ENCODE data around the gene EPHA4. TPM values are rescaled to one million over a fixed set of nuclear protein-coding genes. Genes with fewer than 3 reads are reported as not detected.

EPHA4 gene
- total and polyA plus RNA-seq, 2 experiments from 2014 or later: 24.4 to 42.2 TPM

DNA sequence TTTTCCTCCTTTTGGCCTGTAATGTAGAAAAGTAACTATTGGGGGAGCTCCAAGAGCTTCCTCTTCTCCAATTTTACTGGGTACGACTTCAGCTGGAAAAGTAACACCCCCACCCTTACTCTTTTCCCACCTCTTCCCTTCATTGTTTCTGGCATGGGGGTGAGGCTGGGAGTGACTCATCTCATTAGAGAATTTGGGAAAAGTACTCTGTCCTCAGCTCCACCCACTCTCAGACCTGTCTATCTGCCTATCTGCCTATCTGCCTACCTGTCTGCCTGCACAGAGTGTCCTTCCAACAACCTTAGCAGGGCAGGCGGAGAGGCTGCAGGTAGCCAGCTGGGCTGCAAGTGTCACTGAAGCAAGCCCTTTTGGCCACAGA lies 93.6 kb downstream of the EPHA4 start:
- H2AFZ ChIP-seq: no peak overlapping the region
- 32 to 52% methylated on average over 2 of the region's 2 CpGs for WGBS, 2 experiments (ENCODE audit: low coverage in 1 of 2, low lambda C conversion rate in 2 of 2, missing lambda C conversion rate in 2 of 2)
- peaks cover 19% of the 10 kb centered on the region for H3K4me1 ChIP-seq (ENCODE audit: insufficient read depth)
- H3K79me2 ChIP-seq (ENCODE audit: insufficient read depth): 0 out of 2 replicates have a peak, but pooled peaks cover 13% of the 10 kb centered on the region
- H4K20me1 ChIP-seq (ENCODE audit: insufficient read depth): no peaks in the 10 kb centered on the region
- no peaks in the 10 kb centered on the region for H3K9me3 ChIP-seq (ENCODE audit: low read depth)
- H3K9me2 ChIP-seq (ENCODE audit: insufficient read depth): no peaks in the 10 kb centered on the region
- H3K27me3 ChIP-seq (replicated peaks; ENCODE audit: insufficient read depth): no peaks in the 10 kb centered on the region
- peak overlapping the region; percentile 37; the same call in 1 of the 2 replicates for H3K9ac ChIP-seq
- H3K27ac ChIP-seq: peak overlapping the region; percentile 64
- no peak for DNase-seq
- no peaks in the 10 kb centered on the region; the same call in 1 of the 2 replicates for H3F3A ChIP-seq (ENCODE audit: insufficient read depth)
- no peak overlapping the region for H3K4me3 ChIP-seq
- peak overlapping the region; percentile 45 for H3K4me2 ChIP-seq (ENCODE audit: unreplicated experiment)
- H3K36me3 ChIP-seq (ENCODE audit: low read depth): peaks cover 6% of the 10 kb centered on the region; the same call in 1 of the 2 replicates
- TF ChIP-seq EZH2 (IDR thresholded peaks at IDR 0.05; ENCODE audit: insufficient read depth, poor library complexity, severe bottlenecking) (no peak), EZH2phosphoT487 (IDR thresholded peaks at IDR 0.05; ENCODE audit: insufficient read depth, low read depth) (no peak)
- in situ Hi-C loops (cut with MboI): no loop called here

GRCh38 chr2:221477714-221478484 lies 94.2 kb downstream of the EPHA4 start:
- peak; percentile 76 for DNase-seq
- in situ Hi-C loops (cut with MboI): no loop called here
- H3K4me2 ChIP-seq (ENCODE audit: unreplicated experiment): peak overlapping the region; percentile 45
- peak overlapping the region; percentile 37; the same call in 1 of the 2 replicates for H3K9ac ChIP-seq
- no peaks in the 10 kb centered on the region for H4K20me1 ChIP-seq (ENCODE audit: insufficient read depth)
- no peak overlapping the region for H2AFZ ChIP-seq
- peak overlapping the region; percentile 64 for H3K27ac ChIP-seq
- peaks cover 6% of the 10 kb centered on the region; the same call in 1 of the 2 replicates for H3K36me3 ChIP-seq (ENCODE audit: low read depth)
- 46 to 47% methylated on average over 8 of the region's 8 CpGs for WGBS, 2 experiments (ENCODE audit: low coverage in 1 of 2, low lambda C conversion rate in 2 of 2, missing lambda C conversion rate in 2 of 2)
- H3K79me2 ChIP-seq (ENCODE audit: insufficient read depth): 0 out of 2 replicates have a peak, but pooled peaks cover 14% of the 10 kb centered on the region
- no peak overlapping the region for H3K4me3 ChIP-seq
- H3K9me3 ChIP-seq (ENCODE audit: low read depth): no peaks in the 10 kb centered on the region
- H3K27me3 ChIP-seq (replicated peaks; ENCODE audit: insufficient read depth): no peaks in the 10 kb centered on the region
- H3K9me2 ChIP-seq (ENCODE audit: insufficient read depth): no peaks in the 10 kb centered on the region
- H3K4me1 ChIP-seq (ENCODE audit: insufficient read depth): peaks cover 19% of the 10 kb centered on the region
- TF ChIP-seq EZH2phosphoT487 (IDR thresholded peaks at IDR 0.05; ENCODE audit: insufficient read depth, low read depth): no peak
- no peak for TF ChIP-seq EZH2 (IDR thresholded peaks at IDR 0.05; ENCODE audit: insufficient read depth, poor library complexity, severe bottlenecking)
- H3F3A ChIP-seq (ENCODE audit: insufficient read depth): no peaks in the 10 kb centered on the region; the same call in 1 of the 2 replicates

- H3K36me3 ChIP-seq (ENCODE audit: low read depth): peaks cover 6% of the 10 kb centered on the region; the same call in 1 of the 2 replicates
Observed at GRCh38 chr2:221476195-221476594, 95.9 kb downstream of the EPHA4 start.

DNA sequence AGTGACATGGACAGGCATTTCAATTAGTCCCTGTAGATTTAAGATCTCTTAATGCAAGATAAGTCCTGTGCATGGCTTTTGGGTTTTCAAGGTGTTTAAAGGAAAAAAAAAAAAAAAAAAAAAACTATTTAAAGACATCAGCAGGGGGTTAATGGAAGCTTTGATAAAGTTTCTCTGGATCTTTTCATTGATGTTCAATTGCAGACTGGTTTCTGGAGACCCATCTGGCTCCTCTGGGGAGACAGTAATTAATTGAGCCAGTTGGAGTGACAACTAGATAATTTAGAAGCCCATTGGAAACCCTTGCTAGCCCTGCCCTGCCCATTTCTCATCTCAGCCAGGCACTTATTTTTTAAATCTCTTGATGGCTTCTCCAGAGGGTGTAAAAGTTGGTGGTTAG lies 98.7 kb downstream of the EPHA4 start:
- Histone ChIP-seq H3K9me2 (ENCODE audit: insufficient read depth) (no peaks in the 10 kb centered on the region), H3K36me3 (ENCODE audit: low read depth) (0 out of 2 replicates have a peak, but pooled peaks cover 5% of the 10 kb centered on the region), H3K9me3 (ENCODE audit: low read depth) (no peaks in the 10 kb centered on the region), H3K4me3 (no peak overlapping the region), H3K27me3 (replicated peaks; ENCODE audit: insufficient read depth) (no peaks in the 10 kb centered on the region), H3K4me1 (ENCODE audit: insufficient read depth) (peaks cover 14% of the 10 kb centered on the region), H3K4me2 (ENCODE audit: unreplicated experiment) (no peak overlapping the region), H3F3A (ENCODE audit: insufficient read depth) (no peaks in the 10 kb centered on the region; the same call in 1 of the 2 replicates), H3K27ac (no peak overlapping the region), H4K20me1 (ENCODE audit: insufficient read depth) (no peaks in the 10 kb centered on the region), H3K9ac (no peak overlapping the region), H3K79me2 (ENCODE audit: insufficient read depth) (0 out of 2 replicates have a peak, but pooled peaks cover 14% of the 10 kb centered on the region), H2AFZ (no peak overlapping the region)
- no peak for TF ChIP-seq EZH2phosphoT487 (IDR thresholded peaks at IDR 0.05; ENCODE audit: insufficient read depth, low read depth)
- TF ChIP-seq EZH2 (IDR thresholded peaks at IDR 0.05; ENCODE audit: insufficient read depth, poor library complexity, severe bottlenecking): no peak
- DNase-seq: no peak
- in situ Hi-C loops (cut with MboI): no loop called here

More at GRCh38 chr2:221476195-221476594, 95.9 kb downstream of the EPHA4 start:
- Histone ChIP-seq H4K20me1 (ENCODE audit: insufficient read depth) (no peaks in the 10 kb centered on the region), H3K27me3 (replicated peaks; ENCODE audit: insufficient read depth) (no peaks in the 10 kb centered on the region), H3K4me3 (no peak overlapping the region), H3K4me1 (ENCODE audit: insufficient read depth) (peaks cover 19% of the 10 kb centered on the region), H3K9me2 (ENCODE audit: insufficient read depth) (no peaks in the 10 kb centered on the region), H3F3A (ENCODE audit: insufficient read depth) (no peaks in the 10 kb centered on the region; the same call in 1 of the 2 replicates), H3K79me2 (ENCODE audit: insufficient read depth) (0 out of 2 replicates have a peak, but pooled peaks cover 14% of the 10 kb centered on the region), H3K9me3 (ENCODE audit: low read depth) (no peaks in the 10 kb centered on the region), H3K4me2 (ENCODE audit: unreplicated experiment) (no peak overlapping the region), H3K9ac (no peak overlapping the region), H3K27ac (no peak overlapping the region), H2AFZ (no peak overlapping the region)
- DNase-seq: no peak
- 50 to 58% methylated on average over 1 of the region's 1 CpG for WGBS, 2 experiments (ENCODE audit: low coverage in 1 of 2, low lambda C conversion rate in 2 of 2, missing lambda C conversion rate in 2 of 2)
- in situ Hi-C loops (cut with MboI): no loop called here
- no peak for TF ChIP-seq EZH2phosphoT487 (IDR thresholded peaks at IDR 0.05; ENCODE audit: insufficient read depth, low read depth)
- TF ChIP-seq EZH2 (IDR thresholded peaks at IDR 0.05; ENCODE audit: insufficient read depth, poor library complexity, severe bottlenecking): no peak

All from GM23248 (cell line).